EH (cell line): ENCODE measurements around the gene PPP2R2C.

Experiments used
- DNase-seq: peaks from one replicate; pipeline ENCODE4 v3.0.0-alpha.2; 2015; ENCODE audit warnings: low read depth

PPP2R2C gene

DNA sequence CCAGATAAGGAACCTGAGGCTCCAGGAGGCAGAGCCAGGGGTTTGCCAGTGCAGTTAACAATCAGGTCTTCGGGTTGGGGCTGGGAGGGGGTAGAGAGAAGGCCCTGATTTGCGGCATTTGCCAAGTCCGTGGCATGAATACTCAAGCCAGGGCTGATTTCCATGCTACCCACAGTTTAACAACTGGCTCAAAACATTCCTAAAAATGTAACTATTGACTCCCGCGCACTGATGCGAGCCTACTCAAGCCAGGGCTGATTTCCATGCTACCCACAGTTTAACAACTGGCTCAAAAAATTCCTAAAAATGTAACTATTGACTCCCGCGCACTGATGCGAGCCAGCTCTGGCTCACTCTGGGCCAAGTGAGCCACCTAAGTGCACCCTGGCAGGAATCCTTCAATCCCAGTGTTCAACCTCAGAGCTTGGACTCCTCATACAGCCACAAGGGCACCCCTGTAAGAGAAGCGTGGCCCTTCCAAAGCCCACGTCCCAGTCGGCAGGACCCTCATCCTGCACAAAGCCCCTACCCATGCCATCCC lies 75.6 kb downstream of the PPP2R2C start:
- no peak for DNase-seq

DNA sequence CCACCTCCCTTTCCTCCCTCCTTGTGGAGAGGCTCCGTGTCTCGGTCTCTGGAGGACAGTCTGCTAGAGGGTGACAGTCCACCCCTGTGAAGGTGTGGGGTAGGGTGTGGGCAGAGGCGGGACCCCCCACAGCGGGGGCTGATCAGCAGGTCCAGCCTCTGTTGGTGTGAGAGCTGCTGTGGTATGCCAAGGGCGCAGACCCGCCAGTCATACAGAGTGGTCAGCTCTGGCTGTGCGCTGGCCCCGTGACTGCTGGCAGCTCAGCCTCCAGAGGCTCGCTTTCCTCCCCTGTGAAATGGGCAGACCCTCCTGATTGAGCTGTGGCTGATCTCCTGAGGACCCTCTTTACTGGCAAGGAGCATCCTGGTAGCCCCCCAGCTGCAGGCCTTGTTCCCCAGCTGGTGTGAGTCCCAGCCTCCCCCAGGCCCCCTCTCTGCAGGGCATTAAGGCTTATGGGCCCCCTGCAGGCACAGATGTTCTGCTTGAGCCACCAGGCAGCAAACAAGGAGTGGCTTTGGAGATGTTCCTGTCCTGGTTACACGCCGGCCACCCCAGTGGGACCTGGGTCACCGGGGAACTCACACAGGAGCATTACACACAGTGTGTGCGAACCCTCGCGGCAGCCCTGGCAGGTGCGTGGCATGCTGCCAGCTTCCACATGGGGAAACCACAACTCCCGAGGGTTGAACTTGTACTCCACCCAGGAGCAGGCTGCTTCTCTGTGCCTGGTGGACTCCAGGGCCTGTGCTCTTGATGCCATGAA lies 76.8 kb downstream of the PPP2R2C start:
- no peak for DNase-seq

DNA sequence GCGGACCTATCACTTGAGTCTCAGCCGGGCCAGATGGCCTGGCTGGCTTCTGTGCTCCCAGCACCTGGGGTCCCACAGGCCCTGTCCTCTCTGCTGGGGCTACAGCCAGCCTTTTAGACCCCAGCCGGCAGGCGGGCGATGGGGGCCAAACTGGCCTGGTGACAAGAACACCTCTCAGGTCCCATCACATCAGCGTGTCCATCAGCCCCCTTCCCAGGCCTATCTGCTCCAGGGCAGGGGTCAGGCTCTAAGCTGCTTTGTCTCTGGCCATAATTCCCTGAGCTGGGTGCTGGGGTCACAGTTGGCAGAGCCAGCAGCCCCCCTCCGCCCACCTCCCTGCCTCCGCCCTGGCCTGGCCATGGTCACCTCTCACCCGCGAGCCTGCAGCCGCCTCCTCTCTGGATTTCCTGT lies 77.7 kb downstream of the PPP2R2C start:
- no peak for DNase-seq

DNA sequence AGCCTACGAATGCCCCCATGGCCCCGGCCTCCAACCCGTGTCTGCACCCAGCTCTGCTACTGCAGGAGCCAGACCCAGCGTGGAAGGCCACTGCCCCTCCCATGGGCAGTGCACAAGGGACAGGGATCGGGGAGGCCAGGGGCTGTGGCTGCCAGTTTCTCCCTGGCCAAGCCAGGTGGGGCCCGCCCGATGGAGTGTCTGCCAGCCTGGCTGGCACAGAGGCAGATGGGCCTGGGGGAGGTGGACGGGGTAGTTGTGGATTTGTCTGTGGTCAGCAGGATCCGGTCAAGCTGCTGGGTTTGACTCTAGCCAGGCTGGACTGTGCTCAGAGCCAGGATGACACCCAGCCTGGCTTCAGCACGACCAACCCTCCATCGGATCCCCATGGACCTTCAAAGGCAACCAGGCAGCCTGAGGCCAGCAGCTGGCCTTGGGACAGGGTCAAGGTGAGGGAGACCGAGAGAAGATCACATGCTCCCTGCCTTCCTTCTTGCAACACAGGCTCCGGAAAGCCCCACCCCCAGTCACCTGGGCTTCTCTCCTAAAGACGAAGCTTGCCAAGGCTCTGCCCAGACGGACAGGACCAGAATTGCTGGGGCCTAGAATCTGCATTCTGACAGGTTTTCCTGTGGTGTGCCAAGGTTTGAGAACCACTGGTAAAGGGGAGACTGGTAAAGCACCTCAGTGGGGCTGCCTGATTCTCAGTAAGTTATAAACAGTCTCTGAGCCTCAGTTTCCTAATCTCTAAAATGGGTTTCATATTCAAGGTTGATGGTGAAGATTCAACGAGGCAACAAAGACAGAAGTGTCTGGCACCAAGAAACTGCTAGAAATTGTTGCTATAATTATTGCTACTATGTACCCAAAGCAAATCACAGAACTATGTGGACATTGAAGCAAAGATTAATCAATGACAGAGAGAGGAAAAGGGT lies 78.6 kb downstream of the PPP2R2C start:
- DNase-seq: no peak

DNA sequence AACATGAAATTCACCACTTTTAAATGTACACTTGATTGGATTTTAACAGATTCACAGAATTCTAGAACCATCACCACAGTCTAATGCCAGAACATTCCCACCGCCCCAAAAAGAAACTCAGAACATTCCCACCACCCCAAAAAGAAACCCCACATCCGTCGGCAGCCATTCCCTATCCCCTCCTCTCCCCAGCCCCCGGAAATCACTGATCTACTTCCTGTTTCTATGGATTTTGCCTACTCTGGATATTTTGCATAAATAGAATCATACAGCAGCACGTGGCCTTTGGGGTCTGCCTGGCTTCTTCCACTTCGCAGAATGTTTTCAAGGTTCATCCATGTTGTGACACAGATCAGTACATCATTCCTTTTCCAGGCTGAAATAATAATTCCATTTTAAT lies 79.3 kb downstream of the PPP2R2C start:
- DNase-seq: no peak

DNA sequence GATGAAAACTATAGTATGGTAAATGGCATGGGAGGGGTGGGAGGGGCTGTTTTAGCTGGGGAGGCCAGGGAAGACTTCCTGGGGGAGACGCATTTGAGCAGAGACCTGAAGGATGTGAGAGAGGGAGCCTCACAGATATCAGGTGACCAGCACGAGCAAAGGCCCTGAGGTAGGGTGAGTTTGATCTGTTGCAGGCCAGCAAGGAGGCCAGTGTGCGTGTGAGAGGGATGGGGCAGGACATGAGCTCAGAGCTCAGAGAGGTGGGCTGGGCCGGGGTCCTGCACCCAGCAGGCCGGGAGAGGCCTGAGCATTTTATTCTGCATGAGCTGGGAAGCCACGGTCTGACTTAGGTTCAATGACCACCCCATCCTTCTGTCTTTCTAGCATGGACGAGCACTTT lies 80.0 kb downstream of the PPP2R2C start:
- DNase-seq: no peak

DNA sequence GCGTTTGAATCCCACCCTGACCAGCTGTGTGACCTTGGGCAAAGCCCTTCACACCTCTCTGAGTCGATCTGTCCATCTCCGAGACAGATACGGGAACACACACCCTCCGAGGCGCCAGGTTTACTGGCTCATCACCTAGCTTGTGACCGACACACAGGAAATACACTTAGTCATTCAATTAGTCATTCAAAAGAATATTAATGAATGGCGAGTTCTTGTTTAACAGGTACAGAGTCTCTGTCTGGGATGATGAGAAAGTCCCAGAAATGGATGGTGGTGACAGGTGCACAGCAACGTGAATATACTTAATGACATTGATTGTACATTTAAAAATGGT lies 80.6 kb downstream of the PPP2R2C start:
- no peak for DNase-seq

DNA sequence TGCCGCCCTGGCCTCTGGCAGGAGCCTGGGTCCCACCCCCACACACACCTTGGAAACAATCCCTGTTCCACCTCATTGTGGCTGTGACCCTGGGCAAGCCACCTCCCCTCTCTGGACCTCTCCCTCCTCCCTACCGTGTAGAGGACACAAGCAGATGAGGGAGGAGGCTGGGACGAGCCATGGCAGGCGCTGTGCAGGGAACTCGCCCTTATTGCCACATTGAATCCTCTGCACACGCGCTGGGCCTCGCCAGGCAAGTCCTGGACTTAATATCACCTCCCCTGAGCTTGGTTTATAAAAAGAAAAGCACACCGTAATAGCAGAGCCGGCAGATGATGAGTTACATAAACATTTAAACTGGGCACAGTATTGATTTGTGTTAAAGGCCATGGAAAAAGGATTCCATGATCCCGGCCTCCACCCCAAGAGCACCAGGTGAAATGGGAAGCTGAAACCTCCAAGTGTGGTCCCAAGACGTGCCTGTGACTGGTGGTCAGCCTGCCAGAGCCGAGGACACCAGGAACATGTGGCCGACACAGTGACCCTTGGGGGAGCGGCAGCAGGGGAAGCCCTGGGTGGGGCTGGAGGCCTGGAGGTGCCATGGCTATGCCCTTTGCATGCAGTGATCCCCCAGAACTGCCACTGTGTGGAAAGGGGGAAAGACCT lies 81.1 kb downstream of the PPP2R2C start:
- no peak for DNase-seq

DNA sequence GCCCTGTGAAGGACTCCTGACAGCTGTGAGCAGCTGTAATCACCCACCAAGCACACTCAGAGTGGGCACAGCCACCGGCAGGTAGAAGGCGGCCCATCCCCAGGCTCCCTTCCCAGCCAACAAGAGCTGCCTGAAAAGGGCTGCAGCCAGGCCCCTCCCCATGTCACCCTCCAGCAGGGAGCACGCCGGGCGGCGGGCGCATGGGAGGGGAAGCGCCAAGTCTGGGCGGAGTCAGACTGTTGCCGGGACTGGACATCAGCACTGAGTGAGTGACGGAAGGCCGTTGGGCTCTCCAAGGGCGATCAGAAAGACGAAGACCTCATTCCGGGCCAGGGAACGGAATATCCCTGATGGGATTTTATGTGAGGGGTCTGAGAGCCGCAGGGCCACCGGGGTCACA lies 82.1 kb downstream of the PPP2R2C start:
- no peak for DNase-seq

DNA sequence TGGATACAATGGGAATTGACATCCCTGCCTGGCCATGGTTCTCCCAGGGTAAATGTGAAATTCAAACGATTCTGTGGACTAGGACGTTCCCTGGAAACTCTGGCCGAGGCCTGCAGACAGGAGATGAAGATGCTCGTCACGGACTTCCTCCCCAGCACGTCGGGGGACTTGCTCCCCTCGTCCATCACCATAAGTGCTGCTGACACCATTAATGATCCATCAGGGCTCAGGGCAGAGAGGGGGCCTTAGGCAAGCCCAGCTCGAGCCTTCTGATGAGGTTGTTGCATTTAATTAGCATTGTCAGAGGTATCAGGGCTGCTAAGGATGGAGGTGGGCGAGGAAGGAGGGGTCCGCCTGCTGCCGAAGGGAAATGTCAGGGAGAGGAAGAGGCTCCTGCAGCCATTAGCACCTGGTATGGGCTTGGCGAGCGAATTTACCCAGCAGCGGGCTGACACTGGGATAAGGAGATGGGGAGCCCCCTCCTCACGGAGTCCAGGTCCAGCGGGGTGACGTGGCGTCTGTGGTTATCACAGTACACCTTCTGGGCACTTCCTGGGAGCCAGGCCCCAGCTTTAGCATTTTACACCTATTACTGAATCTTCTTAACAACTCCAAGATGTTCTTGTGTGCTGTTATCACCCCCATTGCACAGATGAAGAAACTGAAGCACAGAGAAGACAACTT lies 83.1 kb downstream of the PPP2R2C start:
- DNase-seq: no peak

DNA sequence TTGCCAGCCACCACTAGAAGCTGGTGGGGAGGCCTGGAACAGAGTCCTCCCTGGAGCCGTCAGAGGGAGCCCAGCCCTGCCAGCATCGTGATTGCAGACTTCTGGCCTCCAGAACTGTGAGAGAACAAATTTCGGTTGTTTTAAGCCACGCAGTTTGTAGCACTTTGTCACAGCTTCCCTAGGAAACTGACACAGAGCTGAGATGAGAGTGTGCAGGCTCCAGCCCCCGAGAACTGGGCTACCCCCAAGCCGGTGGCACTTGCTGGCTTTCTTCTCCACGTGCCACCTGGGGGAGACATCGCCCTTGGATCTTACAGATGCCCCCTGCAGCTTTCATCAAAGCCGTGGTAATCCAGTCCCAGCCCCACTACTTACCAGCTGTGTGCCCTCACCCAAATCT lies 83.7 kb downstream of the PPP2R2C start:
- no peak for DNase-seq

DNA sequence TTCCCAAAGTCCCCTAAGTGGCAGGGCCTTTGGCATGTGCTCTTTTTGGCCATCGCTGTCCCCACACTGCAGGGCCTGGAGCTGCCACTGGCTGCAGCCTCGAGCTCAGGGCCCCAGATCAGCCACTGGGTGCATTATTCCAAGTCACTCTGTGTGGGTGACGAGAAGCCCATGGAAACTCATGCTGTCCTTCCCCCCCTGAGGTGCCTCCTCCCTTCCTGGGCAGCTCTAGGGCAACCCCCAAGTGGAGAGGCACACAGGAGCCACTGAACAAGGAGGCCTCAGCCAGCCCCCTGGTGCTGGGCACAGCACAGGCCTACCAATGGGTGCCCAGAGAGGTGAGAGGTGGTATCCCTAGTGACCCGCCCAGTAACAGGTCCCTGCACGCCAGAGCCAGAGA lies 84.5 kb downstream of the PPP2R2C start:
- no peak for DNase-seq

DNA sequence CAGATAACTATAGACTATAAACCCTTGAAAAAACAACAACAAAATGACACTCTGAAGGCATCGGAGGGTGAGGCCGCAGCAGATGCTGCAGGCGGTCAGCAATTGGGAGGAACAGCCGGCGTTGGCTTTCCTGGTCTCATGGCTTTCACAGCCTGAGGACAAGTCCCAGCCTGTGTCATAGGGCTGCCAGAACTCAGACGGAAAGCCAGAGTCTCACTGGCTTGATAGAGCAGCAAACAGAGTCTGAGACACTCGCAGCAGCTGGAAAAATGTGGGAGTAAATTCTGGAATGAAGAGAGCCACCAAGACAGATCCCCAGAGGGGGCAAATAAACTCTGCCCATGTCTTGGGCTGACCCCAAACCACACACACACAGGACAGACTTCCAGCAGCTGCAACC lies 86.3 kb downstream of the PPP2R2C start:
- no peak for DNase-seq

DNA sequence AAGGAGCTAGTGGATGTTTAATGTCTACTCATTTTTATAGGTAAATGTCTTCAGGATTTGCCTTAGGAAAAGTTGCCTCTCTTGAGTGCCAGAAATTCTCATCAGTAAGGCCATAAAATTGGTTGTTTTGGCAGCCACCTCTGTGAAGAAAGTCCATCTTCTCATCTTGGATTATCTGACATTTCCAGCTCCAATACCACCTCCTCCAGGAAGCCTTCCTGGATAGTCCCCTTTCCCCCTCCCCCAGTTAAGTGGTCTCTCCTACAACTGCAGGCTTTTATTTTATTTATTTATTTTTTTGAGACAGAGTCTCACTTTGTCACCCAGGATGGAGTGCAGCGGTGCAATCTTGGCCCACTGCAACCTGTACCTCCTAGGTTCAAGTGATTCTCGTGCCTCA lies 87.1 kb downstream of the PPP2R2C start:
- no peak for DNase-seq

DNA sequence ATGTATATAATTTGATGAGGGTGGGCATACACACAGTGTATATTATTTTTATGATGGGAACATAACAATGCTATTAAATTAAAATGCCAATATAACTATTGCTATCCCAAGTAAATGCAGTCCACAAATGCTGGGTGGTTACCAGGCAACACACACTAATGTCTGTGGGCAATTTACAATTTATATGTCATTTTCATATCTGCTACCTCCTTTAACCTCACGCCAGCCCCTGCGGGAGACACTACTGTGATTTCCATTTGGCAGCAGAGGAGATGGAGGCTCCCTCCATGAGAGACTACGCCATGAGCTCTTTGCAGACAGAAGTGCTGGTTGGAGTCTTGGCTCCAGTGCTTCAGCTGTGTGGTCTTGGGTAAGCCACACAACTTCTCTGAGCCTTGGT lies 87.9 kb downstream of the PPP2R2C start:
- no peak for DNase-seq

DNA sequence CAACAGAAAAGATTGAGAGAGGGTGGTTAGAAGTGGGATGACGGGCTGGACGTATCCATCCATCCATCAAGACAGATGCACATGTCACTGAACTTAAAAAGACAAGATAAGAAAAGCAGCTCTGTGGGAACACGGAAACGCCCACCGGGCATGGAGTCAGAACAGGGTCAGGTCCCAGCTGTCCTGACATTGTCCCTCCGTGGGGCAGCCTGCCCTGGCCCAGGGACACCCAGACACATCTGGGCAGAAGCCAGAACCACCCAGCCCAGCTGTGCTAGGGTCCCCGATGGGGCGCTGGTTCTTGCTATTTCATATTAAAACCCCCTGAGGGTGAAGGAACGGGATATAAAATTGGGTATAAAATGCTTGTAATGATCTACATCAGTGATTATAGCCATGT lies 88.5 kb downstream of the PPP2R2C start:
- DNase-seq: no peak

DNA sequence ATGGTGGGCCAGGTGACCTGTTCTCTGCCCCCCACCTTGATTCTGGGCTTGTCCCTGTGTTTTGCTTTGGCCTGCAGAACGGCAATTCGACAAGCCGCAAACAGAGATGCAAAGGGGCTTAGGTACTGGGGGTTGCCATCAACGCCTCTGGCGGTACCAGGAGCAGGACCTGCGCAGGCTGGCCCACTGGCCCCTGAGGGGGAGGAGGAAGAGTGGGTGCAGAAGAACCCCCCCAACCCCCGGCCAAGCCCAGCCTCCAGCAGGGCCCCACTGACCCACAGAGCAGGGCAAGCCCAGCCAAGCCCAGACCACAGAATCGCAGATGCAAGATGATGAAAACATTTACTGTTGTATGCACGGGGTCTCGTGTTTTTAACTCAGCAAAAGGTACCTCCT lies 89.4 kb downstream of the PPP2R2C start:
- no peak for DNase-seq

DNA sequence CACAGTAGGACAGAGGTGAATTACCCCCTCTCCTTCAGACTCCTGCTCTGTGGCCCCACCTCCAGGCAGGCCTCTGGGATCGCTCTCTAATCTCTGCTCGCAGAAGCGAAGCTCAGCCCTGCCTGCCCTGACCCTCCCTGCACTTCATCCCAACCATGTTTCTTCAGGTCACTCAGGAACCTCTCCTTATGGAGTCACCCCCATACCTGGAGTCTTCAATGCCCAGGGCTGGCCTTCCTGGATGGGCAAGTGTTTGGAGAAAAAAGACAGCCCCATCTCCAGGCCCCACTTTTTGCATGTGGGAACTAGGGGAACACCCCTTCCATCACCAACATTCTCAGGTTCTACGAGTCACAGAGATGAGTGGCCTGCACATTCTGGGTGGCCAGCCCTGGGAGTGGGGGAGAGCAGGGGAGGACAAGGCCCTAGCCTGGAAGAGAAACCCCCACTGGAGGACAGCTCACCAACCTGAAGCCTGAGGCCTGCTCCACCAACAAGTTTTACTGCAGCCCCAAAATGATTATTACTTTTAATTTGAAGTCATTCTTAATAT lies 90.8 kb downstream of the PPP2R2C start:
- DNase-seq: no peak

DNA sequence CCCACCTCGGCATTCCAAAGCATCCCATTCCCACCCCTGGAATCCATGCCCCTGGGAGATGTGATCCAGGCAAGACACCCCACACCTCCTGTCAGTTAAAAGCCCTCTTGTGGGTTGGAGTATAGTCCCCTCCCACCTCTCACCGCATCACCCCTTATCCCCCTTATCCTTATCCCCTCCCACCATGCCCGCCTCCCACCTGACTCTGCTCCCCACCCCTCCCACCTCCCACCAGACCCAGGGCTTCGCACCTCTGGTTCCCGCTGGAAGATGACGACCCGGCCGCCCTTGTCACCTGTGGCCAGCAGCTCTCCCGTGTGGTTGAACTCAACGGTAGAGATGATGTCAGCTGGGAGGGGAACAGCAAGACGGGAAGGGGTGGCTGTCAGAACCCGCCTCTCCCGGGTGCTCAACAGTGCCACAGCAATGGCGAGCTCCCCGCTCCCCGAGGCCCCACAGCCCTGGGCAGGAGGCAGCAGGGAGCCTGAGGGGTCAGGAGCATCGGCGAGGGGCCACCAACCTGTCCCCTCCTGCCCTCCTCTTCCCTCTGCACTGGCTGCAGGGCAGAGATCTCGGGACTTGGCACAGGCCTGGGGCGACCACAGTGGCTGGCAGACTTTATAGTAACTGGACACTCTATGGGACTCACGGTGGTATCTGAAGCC lies 91.5 kb downstream of the PPP2R2C start:
- no peak for DNase-seq

DNA sequence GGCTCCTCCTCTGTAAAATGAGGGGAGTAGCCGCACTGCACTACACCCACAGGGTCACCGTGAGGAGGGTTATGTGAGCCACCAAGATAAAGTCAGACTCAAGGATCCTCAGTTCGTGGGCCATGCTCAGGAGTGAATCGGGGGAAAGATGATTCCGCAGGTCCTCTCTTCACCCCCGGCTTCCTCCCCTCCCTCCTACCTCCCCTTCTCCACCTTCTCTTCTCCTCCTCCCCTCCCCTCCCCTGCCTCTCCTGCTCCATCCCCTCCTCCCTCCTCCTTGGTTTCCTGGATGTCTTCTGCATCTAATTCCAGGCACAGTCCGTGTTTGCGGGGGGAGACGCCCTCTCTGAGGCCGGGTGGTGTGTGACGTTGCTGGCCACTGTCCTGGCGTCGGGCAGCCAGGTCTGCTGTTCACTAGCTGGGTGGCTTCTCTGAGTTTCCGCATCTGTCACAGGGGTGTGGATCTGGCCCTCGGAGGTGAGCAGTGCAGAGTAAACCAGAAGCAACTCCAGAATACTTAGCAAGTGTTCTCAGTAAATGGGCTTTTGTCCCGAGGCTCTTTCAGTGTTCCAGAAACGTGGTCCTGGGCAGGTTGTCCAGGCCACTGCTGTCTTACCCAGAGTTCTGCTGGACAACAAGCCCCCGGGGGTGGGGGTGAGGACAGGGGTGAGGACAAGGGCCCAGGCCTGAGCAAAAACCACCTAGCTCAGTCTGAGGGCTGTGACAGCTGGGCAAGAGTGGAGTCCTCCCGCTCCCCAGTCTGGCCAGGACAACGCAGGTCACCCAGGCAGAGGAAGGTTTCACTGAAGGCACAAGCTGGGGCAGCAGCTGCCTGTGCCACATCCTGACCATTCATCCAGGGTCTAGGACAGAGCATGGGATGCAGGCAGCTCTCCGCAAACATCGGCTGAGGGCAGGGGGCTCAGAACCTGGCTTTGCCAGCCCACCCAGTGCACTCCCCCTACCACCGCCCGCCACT lies 92.4 kb downstream of the PPP2R2C start:
- no peak for DNase-seq
